HFFc6 (cell line): ENCODE measurements around the gene OGFOD3. TPM values are rescaled to one million over a fixed set of nuclear protein-coding genes. Genes with fewer than 3 reads are reported as not detected.
A peak's percentile ranks its signal among the peaks of the same experiment; 100 is the strongest.
"Not testable (repeated sequence)": the region's sequence is repeated elsewhere in the genome, so short reads cannot be mapped to it uniquely, and the experiment has no call there.

Experiments
- DNase-seq: peaks from one replicate; pipeline ENCODE4 v3.0.0-alpha.2; 2018
- H3K27ac Mint-ChIP-seq: 2 replicates; pipeline ENCODE4 v1.8.0; 2020; ENCODE audit warnings: mild to moderate bottlenecking, mixed read lengths
- H3K27me3 Mint-ChIP-seq: 2 replicates; pipeline ENCODE4 v1.8.0; 2021; ENCODE audit warnings: mild to moderate bottlenecking, moderate library complexity, mixed read lengths; ENCODE audit not compliant: insufficient read depth
- H3K36me3 Mint-ChIP-seq: 2 replicates; pipeline ENCODE4 v1.8.0; 2021; ENCODE audit warnings: low read depth, mixed read lengths
- H3K4me1 Mint-ChIP-seq: 2 replicates; pipeline ENCODE4 v1.8.0; 2020; ENCODE audit warnings: low read depth, mixed read lengths
- H3K4me3 Mint-ChIP-seq: 2 replicates; pipeline ENCODE4 v1.8.0; 2020; ENCODE audit warnings: mild to moderate bottlenecking, moderate library complexity, mixed read lengths
- H3K9me3 Mint-ChIP-seq: 2 replicates; pipeline ENCODE4 v1.8.0; 2020; ENCODE audit warnings: mild to moderate bottlenecking, mixed read lengths
- CTCF ChIP-seq: fragments of 200-600 bp; sonication (generic); IDR thresholded peaks from 2 replicates; pipeline ENCODE4 v1.5.0; 2021; ENCODE audit warnings: antibody characterized with exemption, mild to moderate bottlenecking
- total RNA-seq, 6 experiments: library from RNA; stranded (reverse); fragmentation: NEBNext Ultra II Directional; extraction: Animal tissue kit (Norgen Biotek cat#: 25700); gene quantifications; 2 replicates in 1 of 6; 3 replicates in 5 of 6; pipeline ENCODE4 v1.2.3, GENCODE V29; 2021

OGFOD3 gene
- total RNA-seq, 6 experiments from 2014 or later = 26.5 to 31.2 (median 27.9) TPM

- H3K27me3 Mint-ChIP-seq = peaks cover 21% of the 10 kb centered on the region
- H3K4me1 Mint-ChIP-seq = peaks cover 15% of the 10 kb centered on the region
- DNase-seq = no peak
- peak overlapping the region; percentile 58; the same call in 1 of the 2 replicates for H3K4me3 Mint-ChIP-seq
- no peaks in the 10 kb centered on the region for H3K9me3 Mint-ChIP-seq
- TF ChIP-seq CTCF = no peak
- no peak overlapping the region for H3K27ac Mint-ChIP-seq
- no peaks in the 10 kb centered on the region for H3K36me3 Mint-ChIP-seq
Measured at GRCh38 chr17:82348866-82349265, 69.5 kb downstream of the OGFOD3 start.

DNA sequence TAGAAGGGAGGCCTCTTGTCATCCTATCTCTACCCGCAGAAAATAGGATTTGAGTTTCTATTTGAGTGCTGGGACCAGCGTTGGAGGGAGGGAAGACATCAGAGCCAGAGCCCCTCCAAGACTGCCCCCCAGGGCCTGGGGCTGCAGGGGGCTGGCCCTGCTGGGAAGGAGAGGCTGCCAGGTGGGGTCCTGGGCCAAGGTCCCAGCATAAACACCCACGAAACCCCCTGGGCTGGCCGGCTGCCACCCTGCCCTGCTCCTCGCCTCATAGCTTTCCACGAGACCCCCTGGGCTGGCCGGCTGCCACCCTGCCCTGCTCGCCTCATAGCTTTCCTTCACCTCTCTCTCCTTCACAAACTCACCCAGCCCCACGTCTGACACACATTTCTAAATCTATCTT lies 70.0 kb downstream of the OGFOD3 start:
- Mint-ChIP-seq H3K4me3 (0 out of 2 replicates have a peak overlapping the region, but pooled peaks have one; percentile 58), H3K9me3 (no peaks in the 10 kb centered on the region), H3K27me3 (peaks cover 21% of the 10 kb centered on the region), H3K36me3 (no peaks in the 10 kb centered on the region), H3K4me1 (peaks cover 15% of the 10 kb centered on the region), H3K27ac (no peak overlapping the region)
- no peak for DNase-seq
- no peak for TF ChIP-seq CTCF

- Mint-ChIP-seq H3K4me1 (peaks cover 15% of the 10 kb centered on the region), H3K27me3 (peaks cover 23% of the 10 kb centered on the region)
- not testable (repeated sequence) for H3K36me3 Mint-ChIP-seq, DNase-seq, H3K27ac Mint-ChIP-seq, H3K4me3 Mint-ChIP-seq, H3K9me3 Mint-ChIP-seq
Measured at GRCh38 chr17:82347994-82348393, 70.4 kb downstream of the OGFOD3 start.

DNA sequence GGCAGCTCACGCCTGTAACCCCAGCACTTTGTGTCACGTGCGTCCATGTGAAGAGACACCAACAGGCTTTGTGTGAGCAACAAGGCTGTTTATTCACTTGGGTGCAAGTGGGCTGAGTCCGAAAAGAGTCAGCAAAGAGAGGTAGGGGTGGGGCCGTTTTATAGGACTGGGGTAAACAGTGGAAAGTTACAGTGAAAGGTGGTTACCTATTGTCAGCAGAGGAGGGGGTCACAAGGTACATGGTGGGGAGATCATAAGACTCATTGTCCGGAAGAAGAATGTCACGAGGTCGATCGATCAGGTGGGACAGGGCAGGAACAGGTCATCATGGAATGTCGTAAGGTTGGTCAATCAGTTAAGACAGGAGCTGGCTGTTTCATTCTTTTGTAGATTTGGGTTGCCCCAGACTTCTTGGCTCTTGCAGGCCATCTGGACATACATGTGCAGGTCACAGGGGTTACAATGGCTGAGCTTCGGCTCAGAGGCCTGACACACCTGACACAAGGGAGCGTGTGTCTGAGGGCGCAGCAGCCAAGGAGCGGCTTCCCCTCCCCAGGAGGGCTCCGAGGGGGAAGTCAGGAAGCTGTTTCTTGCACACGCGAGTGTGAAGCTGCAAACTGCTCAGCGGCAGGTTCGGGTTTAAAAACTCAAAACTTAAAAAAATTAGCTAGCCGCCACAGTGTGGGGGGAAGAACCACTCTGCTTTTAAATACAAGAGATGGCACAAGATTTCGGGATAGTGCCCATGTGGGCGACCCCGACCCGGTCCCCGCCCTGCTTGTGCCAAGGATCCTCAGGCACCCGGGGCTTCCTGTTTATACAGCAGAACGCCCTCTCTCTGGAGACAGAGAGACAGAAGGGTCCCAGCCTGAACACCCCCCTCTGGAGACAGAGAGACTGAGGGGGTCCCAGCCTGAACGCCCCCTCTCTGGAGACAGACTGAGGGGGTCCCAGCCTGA lies 71.8 kb downstream of the OGFOD3 start:
- Mint-ChIP-seq H3K4me3 (no peak overlapping the region), H3K36me3 (no peaks in the 10 kb centered on the region)

DNA sequence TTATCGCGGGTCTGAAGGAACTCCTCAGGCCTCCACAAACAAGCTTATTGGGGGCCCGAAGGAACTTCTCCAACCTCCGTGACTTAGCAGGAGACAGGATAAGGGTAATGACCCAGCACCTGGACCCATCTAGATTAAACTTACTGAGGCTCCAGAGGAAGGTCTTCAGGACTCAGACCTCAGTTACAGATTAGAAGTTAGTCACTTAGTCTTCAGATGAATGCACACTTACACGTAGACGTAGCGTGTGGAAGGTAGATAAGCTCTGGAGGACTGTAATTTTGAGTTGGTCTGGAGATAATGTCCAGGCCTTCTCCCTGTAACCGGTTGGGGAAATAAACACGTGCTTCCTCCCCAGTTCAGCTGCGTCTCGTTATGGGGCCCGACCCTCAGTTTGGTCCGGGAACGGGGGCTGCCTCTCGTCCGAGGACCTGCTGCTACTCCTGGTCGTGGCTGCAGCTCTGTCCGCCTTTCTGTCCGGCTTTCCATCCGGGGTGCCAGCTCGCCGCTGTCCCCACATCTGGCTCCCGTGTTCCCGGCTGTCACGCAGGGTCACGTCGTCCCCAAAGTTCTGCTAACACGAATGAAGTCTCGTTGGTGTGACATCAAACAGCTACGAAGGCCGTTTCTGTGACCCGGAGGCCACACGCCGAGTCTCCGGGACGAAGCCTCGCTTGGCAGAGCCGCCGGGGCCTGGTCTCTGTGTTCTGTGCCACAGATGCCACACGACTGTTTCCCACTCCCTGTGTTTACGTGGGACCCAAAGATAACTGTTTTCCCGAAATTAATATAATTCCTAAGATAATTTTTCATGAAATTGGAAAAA lies 73.0 kb downstream of the OGFOD3 start:
- DNase-seq = no peak
- TF ChIP-seq CTCF = no peak
- Mint-ChIP-seq H3K4me1 (peaks cover 15% of the 10 kb centered on the region), H3K27ac (no peak overlapping the region), H3K9me3 (peaks cover 10% of the 10 kb centered on the region), H3K4me3 (no peak overlapping the region), H3K36me3 (peaks cover 4% of the 10 kb centered on the region; the same call in 1 of the 2 replicates), H3K27me3 (peaks cover 28% of the 10 kb centered on the region)

More for the DNA sequence above, 71.8 kb downstream of the OGFOD3 start:
- peaks cover 15% of the 10 kb centered on the region for H3K4me1 Mint-ChIP-seq
- H3K27me3 Mint-ChIP-seq = peaks cover 29% of the 10 kb centered on the region
- H3K27ac Mint-ChIP-seq = no peak overlapping the region
- no peak for TF ChIP-seq CTCF
- DNase-seq = no peak
- no peaks in the 10 kb centered on the region for H3K9me3 Mint-ChIP-seq
